H1 (cell line): Measurements from ENCODE around the gene NOL3. TPM values are rescaled to one million over a fixed set of nuclear protein-coding genes. Genes with fewer than 3 reads are reported as not detected.

Source experiments
- CTCF ChIA-PET: fragments of 300-600 bp; sonication (Branson Sonifier 250); formaldehyde crosslinking; loops from one replicate; lab custom pipeline; 2021; ENCODE audit not compliant: partially characterized antibody; lab: Charles Lee
- POLR2A ChIA-PET: fragments of 300-600 bp; sonication (Branson Sonifier 250); formaldehyde crosslinking; loops from one replicate; lab custom pipeline; 2021; ENCODE audit warnings: inconsistent platforms; ENCODE audit not compliant: partially characterized antibody; lab: Charles Lee
- DNase-seq, 2 experiments: peaks; one replicate each; pipeline versions ENCODE4 v3.0.0 to v3.0.0-alpha.2; 2010 to 2022; ENCODE audit warnings: low spot score in 2 of 2, low read depth in 1 of 2, mixed read lengths in 1 of 2
- FAIRE-seq: peaks from 2 replicates; lab custom pipeline; 2011; peaks lifted over from hg19 to GRCh38; lab: Jason Lieb, UNC
- H2AFZ ChIP-seq: 2 replicates; pipeline ENCODE4 v1.8.1; 2012; ENCODE audit warnings: low read length, inconsistent platforms
- H2AK5ac ChIP-seq: 2 replicates; pipeline ENCODE4 v1.6.1; 2013; ENCODE audit warnings: low read depth, low read length
- H2BK120ac ChIP-seq: replicated peaks from 2 replicates; pipeline ENCODE3; 2013; ENCODE audit warnings: low read depth, low read length, inconsistent platforms
- H2BK12ac ChIP-seq: 2 replicates; pipeline ENCODE4 v1.6.1; 2013; ENCODE audit warnings: low read depth, low read length
- H2BK15ac ChIP-seq: 2 replicates; pipeline ENCODE4 v1.6.1; 2013; ENCODE audit warnings: low read length
- H2BK20ac ChIP-seq: 2 replicates; pipeline ENCODE4 v1.6.1; 2013; ENCODE audit warnings: low read length
- H2BK5ac ChIP-seq: 2 replicates; pipeline ENCODE4 v1.6.1; 2013; ENCODE audit warnings: low read depth, low read length
- H3K14ac ChIP-seq: 2 replicates; pipeline ENCODE4 v1.6.1; 2013; ENCODE audit warnings: inconsistent platforms; ENCODE audit not compliant: insufficient read length
- H3K18ac ChIP-seq: 2 replicates; pipeline ENCODE4 v1.6.1; 2013; ENCODE audit warnings: low read length; ENCODE audit errors: extremely low read depth
- H3K23ac ChIP-seq: 2 replicates; pipeline ENCODE4 v1.6.1; 2013; ENCODE audit warnings: inconsistent platforms; ENCODE audit not compliant: insufficient read length
- H3K23me2 ChIP-seq: 2 replicates; pipeline ENCODE4 v1.6.1; 2013; ENCODE audit warnings: low read depth, low read length
- H3K27ac ChIP-seq: 2 replicates; pipeline ENCODE4 v1.6.1; 2011; ENCODE audit warnings: low read depth, low read length, inconsistent platforms
- H3K27me3 ChIP-seq, 4 experiments: replicated peaks in 1 of 4; 1 replicate in 1 of 4; 2 replicates in 3 of 4; pipeline versions ENCODE4 v1.6.1 to v1.8.1; 2011 to 2013; ENCODE audit warnings: low read length in 3 of 4, mild to moderate bottlenecking in 3 of 4, inconsistent platforms in 2 of 4, mixed read lengths in 2 of 4, moderate library complexity in 1 of 4; ENCODE audit not compliant: control insufficient read depth in 3 of 4, insufficient read depth in 3 of 4; ENCODE audit errors: extremely low read depth in 1 of 4
- H3K36me3 ChIP-seq, 4 experiments: 2 replicates each; pipeline versions ENCODE4 v1.6.1 to v1.8.1; 2011 to 2013; ENCODE audit warnings: mild to moderate bottlenecking in 4 of 4, low read length in 3 of 4, moderate library complexity in 2 of 4, control low read depth in 1 of 4, inconsistent platforms in 1 of 4; ENCODE audit not compliant: insufficient read depth in 4 of 4, control insufficient read depth in 2 of 4
- H3K4ac ChIP-seq: replicated peaks from 2 replicates; pipeline ENCODE3; 2013; ENCODE audit warnings: low read length, low read depth, mixed read lengths, inconsistent platforms; ENCODE audit not compliant: insufficient read length
- H3K4me1 ChIP-seq, 4 experiments: replicated peaks in 1 of 4; 1 replicate in 1 of 4; 2 replicates in 3 of 4; pipeline versions ENCODE4 v1.6.1 to v1.8.1; 2011 to 2013; ENCODE audit warnings: low read length in 3 of 4, inconsistent platforms in 2 of 4, mixed read lengths in 1 of 4; ENCODE audit not compliant: insufficient read depth in 4 of 4, control insufficient read depth in 3 of 4
- H3K4me2 ChIP-seq, 2 experiments: 2 replicates each; pipeline versions ENCODE4 v1.6.1 to v1.8.1; 2011 to 2013; ENCODE audit warnings: low read depth in 2 of 2, low read length in 2 of 2, control low read depth in 1 of 2, inconsistent platforms in 1 of 2, mild to moderate bottlenecking in 1 of 2; ENCODE audit not compliant: insufficient read depth in 1 of 2
- H3K4me3 ChIP-seq, 4 experiments: fragments of 200-600, 300-600 bp in 1 of 4; sonication (generic), shearing (Covaris generic), sonication (Bioruptor Twin) in 1 of 4; 2 replicates each; pipeline versions ENCODE4 v1.5.1 to v1.8.1; 2011 to 2016; ENCODE audit warnings: low read length in 4 of 4, low read depth in 3 of 4, control low read depth in 2 of 4, inconsistent platforms in 2 of 4, mild to moderate bottlenecking in 2 of 4, mixed read lengths in 1 of 4, moderate library complexity in 1 of 4; ENCODE audit not compliant: insufficient read depth in 2 of 4; ENCODE audit errors: extremely low read depth in 1 of 4
- H3K56ac ChIP-seq: replicated peaks from 2 replicates; pipeline ENCODE3; 2013; ENCODE audit warnings: low read depth, mild to moderate bottlenecking, mixed read lengths, low read length, inconsistent platforms; ENCODE audit not compliant: insufficient read length
- H3K79me1 ChIP-seq: 2 replicates; pipeline ENCODE4 v1.6.1; 2013; ENCODE audit warnings: low read depth, low read length, control low read depth
- H3K79me2 ChIP-seq, 2 experiments: 2 replicates each; pipeline versions ENCODE4 v1.6.1 to v1.8.1; 2012 to 2013; ENCODE audit warnings: low read length in 2 of 2, mild to moderate bottlenecking in 2 of 2, inconsistent platforms in 1 of 2; ENCODE audit not compliant: insufficient read depth in 2 of 2, control insufficient read depth in 1 of 2
- H3K9ac ChIP-seq, 4 experiments: replicated peaks in 1 of 4; 1 replicate in 1 of 4; 2 replicates in 3 of 4; pipeline versions ENCODE4 v1.6.1 to v1.8.1; 2011 to 2013; ENCODE audit warnings: low read depth in 3 of 4, low read length in 3 of 4, control low read depth in 2 of 4, mild to moderate bottlenecking in 2 of 4, moderate library complexity in 2 of 4, inconsistent platforms in 1 of 4; ENCODE audit errors: extremely low read depth in 1 of 4
- H3K9me3 ChIP-seq, 2 experiments: 2 replicates each; pipeline versions ENCODE4 v1.6.1 to v1.8.1; 2012 to 2013; ENCODE audit warnings: mild to moderate bottlenecking in 2 of 2, moderate library complexity in 2 of 2, control low read depth in 1 of 2, inconsistent platforms in 1 of 2, low read depth in 1 of 2, low read length in 1 of 2, mixed read lengths in 1 of 2; ENCODE audit not compliant: insufficient read depth in 2 of 2
- H4K20me1 ChIP-seq, 2 experiments: replicated peaks in 1 of 2; 2 replicates each; pipeline versions ENCODE3 to v1.8.1; 2011 to 2013; ENCODE audit warnings: inconsistent platforms in 2 of 2, low read length in 2 of 2, mild to moderate bottlenecking in 1 of 2; ENCODE audit not compliant: insufficient read depth in 2 of 2, control insufficient read depth in 1 of 2
- H4K5ac ChIP-seq: 2 replicates; pipeline ENCODE4 v1.6.1; 2013; ENCODE audit warnings: low read length, low read depth, mixed read lengths, inconsistent platforms; ENCODE audit not compliant: insufficient read length
- H4K8ac ChIP-seq: 2 replicates; pipeline ENCODE4 v1.8.0; 2013; ENCODE audit warnings: mild to moderate bottlenecking, moderate library complexity, low read length, inconsistent platforms; ENCODE audit not compliant: insufficient read depth; ENCODE audit errors: extremely low read depth
- H4K91ac ChIP-seq: replicated peaks from 2 replicates; pipeline ENCODE3; 2013; ENCODE audit warnings: low read length, mixed read lengths, inconsistent platforms; ENCODE audit not compliant: insufficient read length
- BCL11A ChIP-seq, 2 experiments: IDR thresholded peaks; one replicate each; pipeline ENCODE4 v1.6.1; 2011; ENCODE audit warnings: low read depth in 2 of 2, low read length in 2 of 2, mild to moderate bottlenecking in 2 of 2
- CBX8 ChIP-seq: fragments of 300-800, 300-1000 bp; sonication (generic); IDR thresholded peaks from 2 replicates; pipeline ENCODE4 v1.7.1; 2016; ENCODE audit warnings: low read depth, low read length, borderline replicate concordance
- GABPA ChIP-seq: IDR thresholded peaks from 2 replicates; pipeline ENCODE4 v1.6.1; 2011; ENCODE audit warnings: mild to moderate bottlenecking, low read length, moderate library complexity, borderline replicate concordance; ENCODE audit not compliant: insufficient read depth
- KDM5A ChIP-seq: fragments of 200-600 bp; IDR thresholded peaks from 2 replicates; pipeline ENCODE4 v1.7.1; 2012; ENCODE audit warnings: mild to moderate bottlenecking, low read length, inconsistent platforms, mixed read lengths
- PHF8 ChIP-seq: fragments of 200-600 bp; sonication (generic); conservative IDR thresholded peaks from 2 replicates; pipeline ENCODE4 v1.7.1; 2012; ENCODE audit warnings: low read depth, mild to moderate bottlenecking, inconsistent platforms, low read length, moderate library complexity
- SUZ12 ChIP-seq: fragments of 200-600 bp; sonication (generic); IDR thresholded peaks from 2 replicates; pipeline ENCODE4 v1.6.1; 2012; ENCODE audit warnings: mild to moderate bottlenecking, inconsistent platforms, low read length, moderate library complexity, mixed read lengths
- TBP ChIP-seq: IDR thresholded peaks from 2 replicates; pipeline ENCODE4 v1.6.1; 2011; ENCODE audit warnings: low read depth, low read length, improper control_type of control experiment
- ZNF274 ChIP-seq: IDR thresholded peaks from 2 replicates; pipeline ENCODE4 v1.7.0; 2012; ENCODE audit warnings: low read length, borderline replicate concordance; ENCODE audit errors: extremely low read depth
- WGBS, 2 experiments: shearing (Covaris generic) in 1 of 2; methylation state at CpG; one replicate each; pipeline versions ENCODE4 v1.1.6 to v1.1.7; 2013 to 2015; ENCODE audit warnings: low lambda C conversion rate in 2 of 2, mixed read lengths in 2 of 2, inconsistent platforms in 1 of 2, low coverage in 1 of 2, missing lambda C conversion rate in 1 of 2; ENCODE audit not compliant: insufficient replicate concordance in 2 of 2, insufficient coverage in 1 of 2, insufficient read length in 1 of 2; ENCODE audit errors: extremely low coverage in 1 of 2, missing lambda C conversion rate in 1 of 2; 5-methylcytosine and 5-hydroxymethylcytosine counted together
- polyA plus RNA-seq, 7 experiments: library from polyadenylated mRNA; depleted of rRNA in 3 of 7; stranded (reverse) in 5 of 7; unstranded in 2 of 7; fragments of >200 nt in 5 of 7; fragments of 200-250 nt in 2 of 7; gene quantifications; 1 replicate in 5 of 7; 2 replicates in 1 of 7; 4 replicates in 1 of 7; pipeline versions ENCODE4 v1.2.1 to v1.2.3, GENCODE V29; 2011 to 2013; ENCODE audit warnings: missing spikeins in 2 of 7, mixed read lengths in 2 of 7
- total RNA-seq: library from RNA; stranded (reverse); fragmentation: NEBNext Ultra II Directional; extraction: Animal tissue kit (Norgen Biotek cat#: 25700); gene quantifications from 2 replicates; pipeline ENCODE4 v1.2.1, GENCODE V29; 2021
- TF ChIP-seq, protein P1 (sequence below), 3 experiments: IDR thresholded peaks; 1 replicate in 2 of 3; 2 replicates in 1 of 3; pipeline versions ENCODE4 v1.5.1 to v1.6.1; 2011; ENCODE audit warnings: low read length in 3 of 3, mild to moderate bottlenecking in 3 of 3, inconsistent platforms in 2 of 3, low read depth in 1 of 3, moderate library complexity in 1 of 3; ENCODE audit not compliant: insufficient read depth in 1 of 3; ENCODE audit errors: control extremely low read depth in 1 of 3

The NOL3 gene
- total and polyA plus RNA-seq, 2 of the 8 experiments (the other 6 are each of a cell fraction or from before 2014, with no cell fraction given) = 2.2 to 4.6 TPM

DNA sequence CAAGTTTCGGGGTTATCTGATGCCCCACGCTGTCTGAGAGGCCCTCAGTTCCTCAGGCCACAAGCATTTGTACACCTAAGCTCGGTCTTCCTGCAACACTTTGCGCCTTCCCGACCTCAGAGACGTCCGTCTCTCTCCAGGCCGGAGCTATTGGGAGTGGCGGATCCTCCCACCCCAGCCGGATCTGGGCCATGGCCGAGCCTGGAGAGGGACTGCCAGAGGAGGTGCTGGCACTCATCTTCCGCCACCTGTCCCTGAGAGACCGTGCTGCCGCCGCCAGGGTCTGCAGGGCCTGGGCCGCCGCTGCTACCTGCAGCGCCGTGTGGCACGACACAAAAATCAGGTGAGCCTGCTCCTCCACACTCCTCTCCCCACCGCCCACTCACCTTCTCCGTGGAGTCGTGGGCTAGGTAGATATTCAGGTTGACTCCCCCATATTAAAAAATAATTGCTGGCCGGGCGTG, 8.7 kb upstream of the NOL3 start:
- no peak overlapping the region for H3K9ac ChIP-seq
- H3K18ac ChIP-seq = no peak overlapping the region
- no peak overlapping the region for H3K27ac ChIP-seq
- CTCF ChIA-PET = interaction anchor here (1.4 to 19.3 kb wide), 8 partner anchors 5 to 209 kb away, joined by 4 to 291 read pairs (median 46); partner anchors contain the start of genes B3GNT9, CES3, FBXL8 and HSF4
- H2BK120ac ChIP-seq = no peak overlapping the region
- peaks cover 0 to 14% (median 0%) of the 10 kb centered on the region in 4 experiments; a peak in 1 of 8 replicates for H3K36me3 ChIP-seq
- H4K5ac ChIP-seq = no peak overlapping the region
- no peaks in the 10 kb centered on the region for H3K79me1 ChIP-seq
- peaks cover 5 to 21% of the 10 kb centered on the region in 2 experiments for H4K20me1 ChIP-seq
- no peak overlapping the region for H2BK20ac ChIP-seq
- peaks cover 93 to 100% (median 99%) of the 10 kb centered on the region in 4 experiments for H3K27me3 ChIP-seq
- peak overlapping the region; percentile 45; the same call in 1 of the 2 replicates for H2BK12ac ChIP-seq
- H3K9me3 ChIP-seq = no peaks in the 10 kb centered on the region
- peaks cover 15% of the 10 kb centered on the region for H3K23me2 ChIP-seq
- no peaks in the 10 kb centered on the region for H3K79me2 ChIP-seq
- H3K4ac ChIP-seq = no peak overlapping the region
- H3K4me1 ChIP-seq = peaks cover 0 to 32% (median 28%) of the 10 kb centered on the region in 4 experiments; a peak in 6 of 7 replicates
- no peak overlapping the region for H3K56ac ChIP-seq
- 21% methylated on average over 25 of the region's 25 CpGs; no CpG with 5 or more reads in 1 of the 2 experiments for WGBS, 2 experiments
- no peak overlapping the region for H4K91ac ChIP-seq
- POLR2A ChIA-PET = interaction anchor here (1.3 to 7.9 kb wide), 5 partner anchors 8 to 38 kb away, joined by 3 to 59 read pairs (median 12); partner anchors contain the start of genes B3GNT9, MATCAP1 and NOL3
- FAIRE-seq (no peak), DNase-seq (peak in 1 of 2 experiments; percentile 53)
- H3K4me3 ChIP-seq = 0 out of 8 replicates have a peak overlapping the region, but pooled peaks of 1 of the 4 experiments have one; percentile 61
- no peak overlapping the region for H2AK5ac ChIP-seq
- H2AFZ ChIP-seq = no peak overlapping the region
- H3K4me2 ChIP-seq = peak overlapping the region; percentile 29 to 74; a peak in 2 of 4 replicates
- H2BK5ac ChIP-seq = no peak overlapping the region
- no peak overlapping the region for H4K8ac ChIP-seq
- no peak overlapping the region for H2BK15ac ChIP-seq
- no peak overlapping the region for H3K14ac ChIP-seq
- no peak overlapping the region for H3K23ac ChIP-seq
- TF ChIP-seq GABPA (no peak), BCL11A (IDR thresholded peaks at IDR 0.05; ENCODE audit: low read depth in 2 of 2, low read length in 2 of 2) (no peak), PHF8 (no peak), KDM5A (no peak), SUZ12 (peak; percentile 62), TBP (no peak), CBX8 (no peak), ZNF274 (no peak)
- TF ChIP-seq, protein P1, sequence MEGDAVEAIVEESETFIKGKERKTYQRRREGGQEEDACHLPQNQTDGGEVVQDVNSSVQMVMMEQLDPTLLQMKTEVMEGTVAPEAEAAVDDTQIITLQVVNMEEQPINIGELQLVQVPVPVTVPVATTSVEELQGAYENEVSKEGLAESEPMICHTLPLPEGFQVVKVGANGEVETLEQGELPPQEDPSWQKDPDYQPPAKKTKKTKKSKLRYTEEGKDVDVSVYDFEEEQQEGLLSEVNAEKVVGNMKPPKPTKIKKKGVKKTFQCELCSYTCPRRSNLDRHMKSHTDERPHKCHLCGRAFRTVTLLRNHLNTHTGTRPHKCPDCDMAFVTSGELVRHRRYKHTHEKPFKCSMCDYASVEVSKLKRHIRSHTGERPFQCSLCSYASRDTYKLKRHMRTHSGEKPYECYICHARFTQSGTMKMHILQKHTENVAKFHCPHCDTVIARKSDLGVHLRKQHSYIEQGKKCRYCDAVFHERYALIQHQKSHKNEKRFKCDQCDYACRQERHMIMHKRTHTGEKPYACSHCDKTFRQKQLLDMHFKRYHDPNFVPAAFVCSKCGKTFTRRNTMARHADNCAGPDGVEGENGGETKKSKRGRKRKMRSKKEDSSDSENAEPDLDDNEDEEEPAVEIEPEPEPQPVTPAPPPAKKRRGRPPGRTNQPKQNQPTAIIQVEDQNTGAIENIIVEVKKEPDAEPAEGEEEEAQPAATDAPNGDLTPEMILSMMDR (IDR thresholded peaks at IDR 0.05; ENCODE audit: control extremely low read depth in 1 of 3, insufficient read depth in 1 of 3, low read depth in 1 of 3, low read length in 3 of 3) = peak in 1 of 3 experiments; percentile 10; a peak in 1 of 4 replicates
